Erythroblast (primary cell): ENCODE results near the gene PTPRU.
"Not testable (repeated sequence)": the region's sequence is repeated elsewhere in the genome, so short reads cannot be mapped to it uniquely, and the experiment has no call there.

Experiments
- GATA1 ChIP-seq: IDR thresholded peaks from 2 replicates; pipeline ENCODE4 v1.6.1; 2011; ENCODE audit warnings: low read depth, mild to moderate bottlenecking, control low read depth, low read length, moderate library complexity
- POLR2A ChIP-seq: IDR thresholded peaks from 2 replicates; pipeline ENCODE4 v1.6.1; 2011; ENCODE audit warnings: mild to moderate bottlenecking, low read length

- TF ChIP-seq POLR2A, GATA1: not testable (repeated sequence)
These were observed 78.4 kb downstream of the PTPRU start for GRCh38 chr1:29314685-29315084.
